ENCODE results near the gene PDE4C. TPM values are rescaled to one million over a fixed set of nuclear protein-coding genes. Genes with fewer than 3 reads are reported as not detected.

PDE4C gene
- polyA plus RNA-seq, 4 donors: 1.1 to 2.1 (median 1.4) TPM

- DNase-seq (ENCODE audit: low read depth in 4 of 4, low spot score in 2 of 4): no peak
These were observed 28.6 kb upstream of the PDE4C start for GRCh38 chr19:18254546-18255503.

GRCh38 chr19:18253716-18254115 is 27.5 kb upstream of the PDE4C start:
- no peak for DNase-seq (ENCODE audit: low read depth in 4 of 4, low spot score in 2 of 4)

- no peak for DNase-seq (ENCODE audit: low read depth in 4 of 4, low spot score in 2 of 4)
These were observed 26.9 kb upstream of the PDE4C start for GRCh38 chr19:18253130-18253529.

GRCh38 chr19:18252370-18252717 is 26.1 kb upstream of the PDE4C start:
- no peak for DNase-seq (ENCODE audit: low read depth in 4 of 4, low spot score in 2 of 4)

GRCh38 chr19:18251587-18252369 is 25.5 kb upstream of the PDE4C start:
- peak in 2 of 4 donors; percentile 53 to 64 for DNase-seq (ENCODE audit: low read depth in 4 of 4, low spot score in 2 of 4)

- DNase-seq (ENCODE audit: low read depth in 4 of 4, low spot score in 2 of 4): no peak
These were observed 23.6 kb upstream of the PDE4C start for GRCh38 chr19:18249834-18250233.

- no peak for DNase-seq (ENCODE audit: low read depth in 4 of 4, low spot score in 2 of 4)
These were observed 19.1 kb upstream of the PDE4C start for GRCh38 chr19:18245297-18245696.

GRCh38 chr19:18239303-18239702 is 13.1 kb upstream of the PDE4C start:
- DNase-seq (ENCODE audit: low read depth in 4 of 4, low spot score in 2 of 4): no peak

- no peak for DNase-seq (ENCODE audit: low read depth in 4 of 4, low spot score in 2 of 4)
These were observed 8.0 kb upstream of the PDE4C start for GRCh38 chr19:18234194-18234593.

- peak in 1 of 4 donors; percentile 58 for DNase-seq (ENCODE audit: low read depth in 4 of 4, low spot score in 2 of 4)
These were observed 7.1 kb upstream of the PDE4C start for GRCh38 chr19:18233224-18233825.

- DNase-seq (ENCODE audit: low read depth in 4 of 4, low spot score in 2 of 4): no peak
These were observed 6.4 kb upstream of the PDE4C start for GRCh38 chr19:18232540-18233223.

GRCh38 chr19:18231775-18232174 is 5.5 kb upstream of the PDE4C start:
- no peak for DNase-seq (ENCODE audit: low read depth in 4 of 4, low spot score in 2 of 4)

- DNase-seq (ENCODE audit: low read depth in 4 of 4, low spot score in 2 of 4): no peak
These were observed 4.9 kb upstream of the PDE4C start for GRCh38 chr19:18230941-18231734.

- no peak for DNase-seq (ENCODE audit: low read depth in 4 of 4, low spot score in 2 of 4)
These were observed 3.7 kb upstream of the PDE4C start for GRCh38 chr19:18229915-18230314.

- no peak for DNase-seq (ENCODE audit: low read depth in 4 of 4, low spot score in 2 of 4)
These were observed 3.2 kb upstream of the PDE4C start for GRCh38 chr19:18229474-18229873.

GRCh38 chr19:18227781-18228271 is 1.6 kb upstream of the PDE4C start:
- DNase-seq (ENCODE audit: low read depth in 4 of 4, low spot score in 2 of 4): no peak

- DNase-seq (ENCODE audit: low read depth in 4 of 4, low spot score in 2 of 4): no peak
These were observed 930 bp upstream of the PDE4C start for GRCh38 chr19:18226956-18227780.

- DNase-seq (ENCODE audit: low read depth in 4 of 4, low spot score in 2 of 4): no peak
These were observed 910 bp downstream of the PDE4C start for GRCh38 chr19:18225355-18225701.
